ENCODE results near the gene ELP2. TPM values are rescaled to one million over a fixed set of nuclear protein-coding genes. Genes with fewer than 3 reads are reported as not detected.

ELP2 gene
- total and polyA plus RNA-seq, 9 of the 15 experiments (the other 6 are each of a cell fraction or from before 2014, with no cell fraction given) = 76.8 to 192 (median 140) TPM

- no peak for ATAC-seq
- CTCF ChIA-PET (ENCODE audit: low intra/inter-chr PET ratio) = no interaction called here
- H4K20me1 ChIP-seq (replicated peaks; ENCODE audit: control insufficient read depth, insufficient read depth, low read length) = no peaks in the 10 kb centered on the region
- DNase-seq (ENCODE audit: extremely low read depth in 1 of 4, low spot score in 3 of 4) = no peak
- H3K27me3 ChIP-seq (ENCODE audit: control insufficient read depth in 2 of 2, insufficient read depth in 2 of 2, low read length in 2 of 2) = no peaks in the 10 kb centered on the region
- no peak overlapping the region for H3K9ac ChIP-seq (ENCODE audit: insufficient read depth in 1 of 2, low read depth in 2 of 2, low read length in 2 of 2)
- no TSS peak for BruUV-seq (replicated peaks)
- TF ChIP-seq HNRNPK (IDR thresholded peaks at IDR 0.05; ENCODE audit: low read depth, low read length, poor library complexity, severe bottlenecking) (no peak), ESRRB (CRISPR knock-in tag; IDR thresholded peaks at IDR 0.05; ENCODE audit: borderline replicate concordance) (no peak), LARP7 (IDR thresholded peaks at IDR 0.05) (no peak), HDAC6 (IDR thresholded peaks at IDR 0.05; ENCODE audit: low read depth, low read length) (no peak)
- H3K36me3 ChIP-seq (ENCODE audit: control insufficient read depth, insufficient read depth, low read length) = peaks cover 96% of the 10 kb centered on the region
- intact Hi-C loops (cut with micrococcal nuclease) = no loop called here
- H3K4me2 ChIP-seq (ENCODE audit: insufficient read depth, low read length) = no peak overlapping the region
- H3K4me3 ChIP-seq = no peak overlapping the region
- H3K4me1 ChIP-seq (replicated peaks in 1 of 2; ENCODE audit: control insufficient read depth in 2 of 2, insufficient read depth in 2 of 2, low read length in 2 of 2) = no peaks in the 10 kb centered on the region
- no peak overlapping the region for H3K27ac ChIP-seq (ENCODE audit: extremely low read depth, low read depth, low read length)
- FAIRE-seq = no peak
- H3K9me1 ChIP-seq (ENCODE audit: control insufficient read depth, insufficient read depth, low read length) = no peaks in the 10 kb centered on the region
- no peaks in the 10 kb centered on the region for H3K79me2 ChIP-seq (ENCODE audit: control insufficient read depth, insufficient read depth, low read length)
- WGBS (ENCODE audit: insufficient coverage, low coverage, missing lambda C conversion rate) = 86% methylated on average over 5 of the region's 5 CpGs
- in situ Hi-C loops (cut with MboI) = no loop called here
- no peaks in the 10 kb centered on the region for H3K9me3 ChIP-seq (replicated peaks; ENCODE audit: control insufficient read depth, insufficient read depth, low read depth, low read length)
- H2AFZ ChIP-seq (ENCODE audit: low read depth, low read length) = no peak overlapping the region
- POLR2A ChIA-PET = interaction anchor here (1.6 to 1.7 kb wide), 2 partner anchors 8 to 18 kb away, joined by 3 to 5 read pairs; no protein-coding TSS in a partner anchor
Measured at GRCh38 chr18:36158266-36158867, 28.7 kb downstream of the ELP2 start.

- DNase-seq (ENCODE audit: extremely low read depth in 1 of 4, low spot score in 3 of 4) (no peak), FAIRE-seq (no peak), ATAC-seq (no peak)
- intact Hi-C loops (cut with micrococcal nuclease) = no loop called here
- WGBS (ENCODE audit: insufficient coverage, low coverage, missing lambda C conversion rate) = 84% methylated on average over 4 of the region's 4 CpGs
- ChIA-PET POLR2A (interaction anchor here (1.0 to 1.9 kb wide), 2 partner anchors 11 to 40 kb away, joined by 3 to 9 read pairs; no protein-coding TSS in a partner anchor), CTCF (ENCODE audit: low intra/inter-chr PET ratio) (no interaction called here)
- Histone ChIP-seq H3K9me3 (replicated peaks; ENCODE audit: control insufficient read depth, insufficient read depth, low read depth, low read length) (no peaks in the 10 kb centered on the region), H4K20me1 (replicated peaks; ENCODE audit: control insufficient read depth, insufficient read depth, low read length) (no peaks in the 10 kb centered on the region), H3K4me1 (replicated peaks in 1 of 2; ENCODE audit: control insufficient read depth in 2 of 2, insufficient read depth in 2 of 2, low read length in 2 of 2) (no peaks in the 10 kb centered on the region), H3K4me3 (no peak overlapping the region), H3K27me3 (ENCODE audit: control insufficient read depth in 2 of 2, insufficient read depth in 2 of 2, low read length in 2 of 2) (no peaks in the 10 kb centered on the region), H3K9ac (ENCODE audit: insufficient read depth in 1 of 2, low read depth in 2 of 2, low read length in 2 of 2) (no peak overlapping the region), H3K36me3 (ENCODE audit: control insufficient read depth, insufficient read depth, low read length) (peaks cover 97% of the 10 kb centered on the region), H3K27ac (ENCODE audit: extremely low read depth, low read depth, low read length) (no peak overlapping the region), H2AFZ (ENCODE audit: low read depth, low read length) (no peak overlapping the region), H3K79me2 (ENCODE audit: control insufficient read depth, insufficient read depth, low read length) (no peaks in the 10 kb centered on the region), H3K4me2 (ENCODE audit: insufficient read depth, low read length) (no peak overlapping the region), H3K9me1 (ENCODE audit: control insufficient read depth, insufficient read depth, low read length) (no peaks in the 10 kb centered on the region)
- no peak for TF ChIP-seq ZNF12 (CRISPR knock-in tag; IDR thresholded peaks at IDR 0.05)
- no peak for TF ChIP-seq KLF13 (tag; IDR thresholded peaks at IDR 0.05; ENCODE audit: borderline replicate concordance, low read depth)
- no peak for TF ChIP-seq MCM7 (IDR thresholded peaks at IDR 0.05)
- no peak for TF ChIP-seq DEAF1 (CRISPR knock-in tag; IDR thresholded peaks at IDR 0.05)
- no peak for TF ChIP-seq CHAMP1 (IDR thresholded peaks at IDR 0.05)
- in situ Hi-C loops (cut with MboI) = no loop called here
- BruUV-seq (replicated peaks) = no TSS peak
Measured at GRCh38 chr18:36160959-36161371, 31.3 kb downstream of the ELP2 start.

Measured in K562 (cell line).